HL-60/S4 (cell line): ENCODE results near the gene TRABD.

Experiments used
- in situ Hi-C: fragments of 300-500 bp; cut with MboI; formaldehyde crosslinking; loops from 2 replicates; pipeline ENCODE4 v1.14.3; 2022; ENCODE audit warnings: low sequenced_read_pairs

TRABD gene

GRCh38 chr22:50229370-50229769 lies 43.7 kb downstream of the TRABD start:
- in situ Hi-C loops: no loop called here

GRCh38 chr22:50232481-50233151 lies 46.9 kb downstream of the TRABD start:
- in situ Hi-C loops: no loop called here

- in situ Hi-C loops: no loop called here
Observed at GRCh38 chr22:50233223-50233622, 47.5 kb downstream of the TRABD start.

- in situ Hi-C loops: no loop called here
Observed at GRCh38 chr22:50236731-50237409, 51.2 kb downstream of the TRABD start.

- in situ Hi-C loops: no loop called here
Observed at GRCh38 chr22:50238755-50239154, 53.0 kb downstream of the TRABD start.

- in situ Hi-C loops: no loop called here
Observed at GRCh38 chr22:50242406-50242949, 56.8 kb downstream of the TRABD start.

GRCh38 chr22:50243685-50244419 lies 58.1 kb downstream of the TRABD start:
- in situ Hi-C loops: no loop called here

GRCh38 chr22:50244420-50245213 lies 58.9 kb downstream of the TRABD start, which contains the start of gene TUBGCP6:
Gene TUBGCP6, minus strand, starts transcription at chr22:50245023. Its CDS starts 564 bp downstream, at chr22:50244459.
- in situ Hi-C loops: no loop called here

- in situ Hi-C loops: no loop called here
Observed at GRCh38 chr22:50245214-50246072, 59.7 kb downstream of the TRABD start.

GRCh38 chr22:50246242-50247175 lies 60.8 kb downstream of the TRABD start:
- in situ Hi-C loops: no loop called here

- in situ Hi-C loops: no loop called here
Observed at GRCh38 chr22:50247748-50248147, 62.0 kb downstream of the TRABD start.

GRCh38 chr22:50248196-50249081 lies 62.7 kb downstream of the TRABD start:
- in situ Hi-C loops: no loop called here
